ENCODE data around the gene ECE1.

Gene ECE1

GRCh38 chr1:21168444-21168843 lies 121.8 kb downstream of the ECE1 start:
- Histone ChIP-seq H3K36me3 (peaks cover 50% of the 10 kb centered on the region), H3K27ac (no peak overlapping the region), H3K4me3 (ENCODE audit: low read depth, low read length) (no peak overlapping the region), H3K9me3 (ENCODE audit: severe bottlenecking) (no peaks in the 10 kb centered on the region), H3K27me3 (ENCODE audit: insufficient read depth, low read depth, severe bottlenecking) (no peaks in the 10 kb centered on the region)
- DNase-seq: no peak
- no peak for TF ChIP-seq CTCF (IDR thresholded peaks at IDR 0.05; ENCODE audit: low read depth, low read length)

Measured in WERI-Rb-1 (cell line).